Central memory CD4-positive, alpha-beta T cell (primary cell): ENCODE results near the gene ASB14.
"Not testable (repeated sequence)": the region's sequence is repeated elsewhere in the genome, so short reads cannot be mapped to it uniquely, and the experiment has no call there.

ENCODE experiments used
- DNase-seq: peaks from one replicate; pipeline ENCODE4 v3.0.0; 2022
- total RNA-seq, 3 experiments: gene quantifications; one replicate each; lab custom pipeline; 2026; lab: John Stamatoyannopoulos, UW

ASB14 gene
- 0 to 0.22 (median 0.04) reads per million in 3 experiments for total RNA-seq

DNA sequence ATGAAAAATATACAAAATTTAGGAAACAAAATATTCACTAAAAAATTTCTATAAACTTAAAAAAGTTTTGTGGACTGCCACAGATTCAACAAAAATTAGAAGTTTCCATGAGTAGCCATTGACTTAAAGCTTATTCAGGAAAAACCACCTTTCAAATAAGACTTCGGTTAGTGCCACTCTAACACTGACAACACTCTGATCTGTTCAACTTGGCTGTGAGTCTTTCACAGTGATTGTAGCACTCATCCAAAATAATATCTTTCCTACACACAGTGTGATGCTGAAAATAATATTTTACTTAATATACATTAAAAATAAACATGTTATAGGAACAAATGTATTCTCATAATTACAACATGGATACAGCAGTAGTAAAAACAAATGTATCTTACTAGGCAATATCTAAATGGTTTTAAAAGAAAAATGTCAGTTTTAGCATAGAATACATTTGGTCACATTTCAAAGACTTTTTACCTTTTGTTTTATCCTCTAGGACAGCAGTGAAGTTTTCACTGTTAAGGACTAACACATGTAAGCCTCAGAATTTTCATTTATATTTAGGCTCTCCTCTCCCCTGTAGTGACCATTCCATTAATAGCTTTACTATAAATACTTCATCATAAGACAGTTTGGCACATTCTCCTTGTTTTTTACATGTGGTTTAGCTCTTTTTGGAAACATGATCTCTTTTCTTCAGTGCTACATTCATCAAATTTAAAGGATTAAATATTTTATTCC is at the start of gene ASB14:
Gene ASB14 (minus strand): TSS at position 527 of the 738 bp plus-strand sequence. CDS start 652 bp downstream, outside the sequence.
- DNase-seq, result no peak

DNA sequence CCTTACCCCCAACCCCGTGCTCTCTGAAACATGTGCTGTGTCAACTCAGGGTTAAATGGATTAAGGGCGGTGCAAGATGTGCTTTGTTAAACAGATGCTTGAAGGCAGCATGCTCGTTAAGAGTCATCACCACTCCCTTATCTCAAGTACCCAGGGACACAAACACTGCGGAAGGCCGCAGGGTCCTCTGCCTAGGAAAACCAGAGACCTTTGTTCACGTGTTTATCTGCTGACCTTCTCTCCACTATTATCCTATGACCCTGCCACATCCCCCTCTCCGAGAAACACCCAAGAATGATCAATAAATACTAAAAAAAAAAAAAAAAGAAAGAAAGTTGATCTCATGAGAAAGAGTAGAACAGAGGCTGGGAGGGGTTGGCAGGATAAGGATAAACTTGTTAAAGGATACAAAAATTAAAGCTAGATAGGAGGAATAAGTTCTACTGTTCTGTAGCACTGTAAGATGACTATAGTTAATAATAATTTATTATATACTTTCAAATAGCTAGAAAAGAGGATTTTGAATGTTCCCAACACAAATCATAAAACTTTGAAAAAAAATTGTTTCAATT is 46.7 kb upstream of the ASB14 start:
- DNase-seq, result not testable (repeated sequence)

DNA sequence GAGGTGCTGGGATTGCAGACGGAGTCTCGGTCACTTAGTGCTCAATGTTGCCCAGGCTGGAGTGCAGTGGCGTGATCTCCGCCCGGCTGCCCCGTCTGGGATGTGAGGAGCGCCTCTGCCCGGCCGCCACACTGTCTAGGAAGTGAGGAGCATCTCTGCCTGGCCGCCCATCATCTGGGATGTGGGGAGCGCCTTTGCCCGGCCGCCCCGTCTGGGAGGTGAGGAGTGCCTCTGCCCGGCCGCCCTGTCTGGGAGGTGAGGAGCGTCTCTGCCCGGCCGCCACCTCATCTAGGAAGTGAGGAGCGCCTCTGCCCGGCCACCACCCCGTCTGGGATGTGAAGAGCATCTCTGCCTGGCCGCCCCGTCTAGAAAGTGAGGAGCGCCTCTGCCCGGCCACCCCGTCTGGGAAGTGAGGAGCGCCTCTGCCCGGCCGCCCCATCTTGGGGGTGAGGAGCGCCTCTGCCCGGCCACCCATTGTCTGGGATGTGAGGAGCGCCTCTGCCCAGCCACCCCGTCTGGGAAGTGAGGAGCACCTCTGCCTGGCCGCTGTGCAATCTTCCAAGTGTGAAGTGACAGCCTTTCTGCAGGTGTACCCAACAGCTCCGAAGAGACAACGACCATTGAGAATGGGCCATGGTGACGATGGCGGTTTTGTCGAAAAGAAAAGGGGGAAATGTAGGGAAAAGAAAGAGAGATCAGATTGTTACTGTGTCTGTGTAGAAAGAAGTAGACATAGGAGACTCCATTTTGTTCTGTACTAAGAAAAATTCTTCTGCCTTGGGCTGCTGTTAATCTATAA is 46.0 kb upstream of the ASB14 start:
- not testable (repeated sequence) for DNase-seq

DNA sequence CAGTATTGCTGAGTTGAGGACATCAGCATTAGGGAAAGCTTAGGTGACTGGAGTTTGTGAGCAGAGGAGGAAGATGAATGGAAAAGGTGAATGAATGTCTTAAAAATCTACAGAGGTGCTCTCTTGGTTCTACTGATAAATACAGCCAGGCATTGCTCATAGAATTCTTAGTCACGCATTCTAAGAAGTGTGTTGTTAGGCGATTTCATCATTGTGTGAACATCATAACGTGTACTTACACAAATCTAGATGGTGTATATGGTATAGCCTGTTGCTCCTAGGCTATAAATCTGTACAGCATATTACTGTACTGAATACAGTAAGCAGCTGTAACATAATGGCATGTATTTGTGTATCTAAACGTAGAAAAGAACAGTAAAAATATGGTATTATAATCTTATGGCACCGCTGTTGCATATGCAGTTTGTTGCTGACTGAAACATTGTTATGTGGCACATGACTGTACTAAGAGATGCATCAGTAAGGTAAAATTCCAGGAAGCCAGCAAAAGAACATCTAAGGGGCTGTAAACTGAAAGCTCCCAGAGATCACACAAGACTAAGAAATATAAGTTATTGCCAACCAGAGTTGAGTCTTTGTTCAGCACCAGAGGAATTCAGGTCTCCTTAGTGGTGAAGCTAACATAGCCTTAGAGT is 42.9 kb upstream of the ASB14 start:
- DNase-seq, result no peak

DNA sequence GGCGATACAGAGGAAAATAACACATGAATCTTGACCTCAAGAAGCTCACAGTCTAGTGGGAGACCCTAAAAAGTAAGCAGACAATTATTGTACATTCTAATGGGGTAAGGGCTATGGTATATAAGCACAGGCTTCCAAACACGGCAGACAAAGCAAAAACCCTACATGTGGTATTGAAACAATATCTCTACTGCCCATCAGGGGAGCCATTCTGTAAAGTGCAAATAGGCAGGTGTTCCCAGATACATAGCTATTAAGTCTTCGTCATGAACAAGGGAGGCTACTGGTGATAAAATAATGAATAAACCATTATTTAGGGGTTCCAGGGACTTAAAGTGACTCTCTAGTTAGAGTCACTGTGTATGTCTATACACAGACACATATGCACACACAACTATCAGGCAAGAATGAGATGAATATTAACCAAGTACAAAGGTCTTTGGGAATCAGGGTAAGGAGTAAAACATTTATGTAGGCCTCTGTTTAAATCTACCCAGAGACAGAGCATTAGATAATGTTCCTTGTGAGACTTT is 38.7 kb upstream of the ASB14 start:
- DNase-seq, result no peak

DNA sequence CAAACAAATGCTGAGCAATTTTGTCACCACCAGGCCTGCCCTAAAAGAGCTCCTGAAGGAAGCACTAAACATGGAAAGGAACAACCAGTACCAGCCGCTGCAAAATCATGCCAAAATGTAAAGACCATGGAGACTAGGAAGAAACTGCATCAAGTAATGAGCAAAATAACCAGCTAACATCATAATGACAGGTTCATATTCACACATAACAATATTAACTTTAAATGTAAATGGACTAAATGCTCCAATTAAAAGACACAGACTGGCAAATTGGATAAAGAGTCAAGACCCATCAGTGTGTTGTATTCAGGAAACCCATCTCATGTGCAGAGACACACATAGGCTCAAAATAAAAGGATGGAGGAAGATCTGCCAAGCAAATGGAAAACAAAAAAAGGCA is 34.0 kb upstream of the ASB14 start:
- DNase-seq, result not testable (repeated sequence)

DNA sequence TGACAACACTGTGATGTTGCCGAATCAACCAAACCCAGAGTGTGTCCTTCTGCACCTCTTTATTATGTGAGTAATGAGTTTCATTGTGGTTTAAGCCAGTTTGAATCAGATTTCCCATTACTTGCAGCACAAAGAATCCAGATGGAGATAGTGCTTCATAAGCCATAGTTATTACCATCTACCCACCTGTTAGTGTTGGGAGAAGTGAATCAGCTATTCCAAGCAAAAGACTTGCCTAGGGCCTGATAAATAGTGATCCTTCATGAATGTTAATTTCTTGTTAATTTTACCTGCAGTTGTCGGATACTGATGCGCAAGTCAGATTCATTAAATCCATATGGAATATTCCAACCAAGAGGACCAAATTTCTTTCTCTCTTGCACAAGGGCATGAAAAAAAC is 21.7 kb upstream of the ASB14 start:
- no peak for DNase-seq

DNA sequence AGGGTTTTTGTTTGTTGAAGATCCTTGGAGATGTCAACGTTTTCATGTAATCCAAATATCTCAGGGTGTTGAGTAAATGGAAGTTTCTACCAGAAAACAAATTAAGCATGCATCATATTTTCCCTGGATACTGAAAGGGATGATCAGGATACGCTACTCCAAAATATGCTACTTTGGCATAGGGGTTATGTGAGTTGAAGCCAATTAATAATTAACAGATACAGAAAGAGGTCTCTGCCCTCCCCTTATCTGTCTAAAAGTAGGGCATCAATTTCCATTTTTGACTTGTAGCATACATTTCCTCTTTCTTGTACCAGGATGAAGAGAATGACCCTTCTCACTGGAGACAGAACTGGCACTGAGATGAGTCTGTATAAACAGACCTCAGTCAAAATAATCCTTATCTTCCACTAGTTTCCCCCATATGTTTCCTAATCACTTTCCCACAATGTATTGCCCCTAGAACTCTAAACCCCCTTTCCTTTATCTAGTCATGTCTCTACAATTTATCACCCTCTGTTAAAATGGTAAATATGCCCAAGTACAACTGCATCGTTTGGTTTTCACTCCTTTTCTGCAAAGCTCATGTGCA is 17.4 kb upstream of the ASB14 start:
- no peak for DNase-seq

DNA sequence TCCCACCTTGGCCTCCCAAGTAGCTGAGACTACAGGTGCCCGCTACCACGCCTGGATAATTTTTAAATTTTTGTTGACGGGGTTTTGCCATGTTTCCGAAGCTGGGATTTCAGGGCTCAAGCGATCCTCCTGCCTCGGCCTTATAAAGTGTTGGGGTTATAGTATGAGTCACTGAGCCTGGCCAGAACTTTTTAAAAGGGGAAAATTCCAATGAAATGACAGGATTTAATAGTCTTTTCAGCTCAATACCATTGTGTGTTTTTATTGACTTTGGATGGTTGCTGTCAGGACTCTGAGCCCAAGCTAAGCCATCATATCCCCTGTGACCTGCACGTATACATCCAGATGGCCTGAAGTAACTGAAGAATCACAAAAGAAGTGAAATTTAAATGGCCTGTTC is 11.0 kb upstream of the ASB14 start:
- DNase-seq, result not testable (repeated sequence)

DNA sequence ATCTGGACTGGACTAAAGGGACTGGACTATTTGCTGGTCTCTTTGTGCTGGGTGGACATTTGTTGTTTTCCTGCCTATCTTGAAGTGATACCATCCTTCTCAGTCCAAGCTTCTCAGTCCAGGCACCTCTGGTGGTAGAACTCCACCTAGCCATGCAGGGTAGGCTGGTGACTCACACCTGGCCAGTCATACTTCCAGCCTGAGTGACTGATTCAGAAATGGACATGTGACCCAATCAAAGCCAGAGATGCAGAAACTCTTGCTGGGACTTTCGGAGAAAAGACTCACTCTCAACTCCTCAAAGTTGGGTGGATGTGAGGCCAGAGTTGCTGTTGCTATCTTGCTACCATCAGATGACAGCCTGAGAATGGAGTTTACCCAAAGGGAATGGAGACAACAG is 5.6 kb upstream of the ASB14 start:
- no peak for DNase-seq

DNA sequence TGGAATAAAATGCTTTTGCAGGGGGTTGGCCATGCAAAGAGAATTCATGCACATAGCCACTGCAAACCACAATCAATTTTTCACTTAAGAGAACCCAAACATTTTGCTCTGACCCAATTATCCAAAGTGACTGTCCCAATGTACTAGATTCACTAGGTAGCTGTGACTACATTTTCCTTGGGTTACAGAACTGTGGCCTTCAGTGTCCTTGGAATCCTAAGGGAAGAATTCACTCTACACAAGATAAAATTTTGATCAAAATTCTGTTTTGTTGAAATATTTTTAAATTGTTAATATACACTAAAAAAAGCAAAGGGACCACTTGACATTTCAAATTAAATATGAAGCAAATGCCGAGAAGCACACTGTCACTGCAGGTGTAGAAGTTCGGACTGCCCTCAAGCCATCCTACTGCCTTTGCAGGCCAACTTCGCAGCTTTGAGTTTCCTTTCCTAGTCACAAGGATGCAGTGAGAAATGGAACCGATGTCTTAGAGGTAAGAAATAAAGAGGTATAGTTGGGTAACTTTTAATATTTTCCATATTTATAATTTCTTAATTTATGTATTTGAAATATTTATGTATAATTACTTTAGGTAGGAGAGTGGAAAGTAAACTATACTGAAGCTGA is 527 bp upstream of the ASB14 start:
- DNase-seq, result no peak

DNA sequence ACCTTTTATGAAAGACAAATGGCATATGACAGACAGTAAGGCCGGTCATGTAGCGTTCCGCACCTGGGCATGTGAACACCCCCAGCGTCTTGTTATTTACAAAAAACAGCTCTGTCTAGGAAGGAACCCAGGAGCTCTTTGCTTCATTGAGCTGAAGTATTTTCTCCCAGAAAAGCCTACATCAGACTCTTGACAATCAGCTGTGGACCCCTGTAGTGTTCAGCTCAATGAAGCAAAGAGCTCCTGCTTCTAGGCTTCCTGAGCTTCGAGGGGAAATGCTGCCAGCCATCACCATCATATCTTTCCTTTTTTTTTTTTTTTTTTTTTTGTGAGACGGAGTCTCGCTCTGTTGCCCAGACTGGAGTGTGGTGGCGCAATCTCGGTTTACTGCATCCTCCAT is 4.1 kb downstream of the ASB14 start:
- DNase-seq, result no peak

DNA sequence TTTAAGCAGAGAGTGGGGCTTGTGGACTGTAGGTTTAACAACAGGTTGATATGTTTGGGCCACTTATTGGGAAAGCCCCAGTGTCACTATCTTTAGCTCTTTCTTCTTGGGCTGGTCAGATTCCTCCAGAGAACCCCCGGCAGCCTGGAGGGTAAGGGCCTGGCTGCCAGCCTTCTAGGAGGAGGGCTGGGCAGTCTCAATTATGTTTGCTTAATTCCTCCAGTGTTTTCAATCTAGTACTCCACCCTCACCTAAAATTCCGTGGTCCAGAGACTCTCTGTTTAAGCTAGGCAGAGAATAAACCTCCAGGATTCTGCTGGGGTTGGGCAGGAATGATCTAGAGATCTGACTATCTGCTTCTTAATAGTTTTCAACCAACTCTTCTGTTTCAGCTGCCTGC is 5.3 kb downstream of the ASB14 start:
- DNase-seq, result no peak

DNA sequence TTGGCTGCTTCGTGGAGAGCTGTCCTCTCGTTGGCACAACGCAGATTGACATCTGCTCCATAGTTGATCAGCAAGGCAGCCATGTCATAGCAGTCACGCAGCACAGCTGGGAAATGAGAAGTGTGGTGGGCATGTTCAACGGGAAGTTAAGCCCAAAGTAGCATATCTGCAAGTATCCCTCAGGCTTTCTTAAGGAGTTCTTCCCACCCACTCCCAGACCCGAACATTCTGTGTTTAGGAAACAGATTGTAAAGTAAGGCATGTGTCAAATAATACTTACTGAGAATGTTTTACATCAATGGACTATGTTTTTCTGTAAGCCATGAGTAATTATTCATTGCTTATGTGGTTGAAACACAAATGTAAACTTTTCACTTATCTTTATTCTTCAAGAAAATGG is 9.2 kb downstream of the ASB14 start:
- DNase-seq, result no peak

DNA sequence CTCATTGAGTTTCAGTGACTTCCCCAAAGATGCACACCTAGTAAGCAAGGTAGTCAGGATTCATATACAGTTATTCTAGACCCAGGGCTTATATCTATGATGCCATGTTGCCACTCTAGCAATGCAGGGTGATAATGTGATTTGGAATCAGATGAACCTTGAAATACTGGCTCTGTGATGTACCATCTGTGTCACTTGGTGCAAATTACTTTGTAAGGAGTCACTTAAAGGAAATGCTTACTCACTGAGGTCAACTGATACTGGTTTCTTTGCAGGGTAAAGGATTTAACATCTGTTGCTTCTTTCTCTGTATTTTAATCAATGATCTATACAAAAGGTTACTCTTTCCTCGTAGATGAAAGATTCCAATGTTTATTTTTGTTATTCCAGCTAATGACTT is 10.8 kb downstream of the ASB14 start:
- no peak for DNase-seq

DNA sequence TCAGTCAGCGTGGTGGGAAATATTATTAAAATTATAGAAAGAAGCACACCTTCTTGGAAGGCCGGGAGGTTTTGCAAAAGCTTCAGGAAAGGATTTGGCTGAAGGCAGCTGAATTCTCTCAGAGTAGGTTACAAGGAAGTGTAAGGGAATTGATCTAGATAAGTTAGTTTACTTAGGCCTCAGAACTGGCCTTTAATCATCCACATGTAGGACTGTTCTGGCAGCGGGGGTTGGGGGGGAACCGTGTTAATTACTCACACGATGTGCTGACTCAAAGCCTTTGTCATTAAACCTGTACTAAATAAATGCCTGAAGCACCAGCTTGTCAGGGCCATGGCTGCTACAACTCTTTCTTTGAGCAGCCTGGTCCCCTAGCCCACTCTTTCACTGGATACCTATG is 12.8 kb downstream of the ASB14 start:
- no peak for DNase-seq

DNA sequence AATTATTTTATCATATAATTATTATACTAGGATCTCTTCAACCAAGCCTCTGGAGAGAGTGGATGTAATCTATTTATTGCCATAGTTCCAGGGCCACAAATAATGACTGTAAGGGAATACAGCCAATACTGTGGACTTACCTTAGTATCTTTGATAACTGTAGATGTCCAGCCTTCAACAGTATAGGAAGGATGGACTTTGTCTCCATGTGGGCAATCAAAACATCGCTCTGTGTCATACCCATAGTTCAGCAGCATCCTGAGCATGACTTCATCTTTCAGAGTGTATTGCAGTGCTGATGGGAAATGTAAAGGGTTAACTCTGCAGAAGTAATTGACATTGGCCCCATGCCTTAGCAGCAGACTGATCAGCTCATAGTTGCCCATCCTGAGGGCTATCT is 14.2 kb downstream of the ASB14 start:
- DNase-seq, result no peak

DNA sequence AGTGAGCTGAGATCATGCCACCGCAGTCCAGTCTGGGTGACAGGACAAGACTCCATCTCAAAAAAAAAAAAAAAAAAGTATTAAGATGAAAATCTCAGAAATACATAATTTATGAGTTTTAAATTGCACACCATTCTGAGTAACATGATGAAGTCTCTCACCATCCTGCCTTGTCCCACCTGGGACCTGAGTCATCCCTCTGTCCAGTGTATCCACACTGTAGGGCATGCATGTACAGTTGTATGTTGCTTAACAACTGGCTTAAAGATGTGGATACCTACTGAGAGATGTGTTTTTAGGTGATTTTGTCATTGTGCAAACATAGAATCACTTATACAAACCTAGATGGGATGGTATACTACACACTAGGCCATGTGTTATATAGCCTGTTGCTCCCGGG is 17.1 kb downstream of the ASB14 start:
- DNase-seq, result no peak

DNA sequence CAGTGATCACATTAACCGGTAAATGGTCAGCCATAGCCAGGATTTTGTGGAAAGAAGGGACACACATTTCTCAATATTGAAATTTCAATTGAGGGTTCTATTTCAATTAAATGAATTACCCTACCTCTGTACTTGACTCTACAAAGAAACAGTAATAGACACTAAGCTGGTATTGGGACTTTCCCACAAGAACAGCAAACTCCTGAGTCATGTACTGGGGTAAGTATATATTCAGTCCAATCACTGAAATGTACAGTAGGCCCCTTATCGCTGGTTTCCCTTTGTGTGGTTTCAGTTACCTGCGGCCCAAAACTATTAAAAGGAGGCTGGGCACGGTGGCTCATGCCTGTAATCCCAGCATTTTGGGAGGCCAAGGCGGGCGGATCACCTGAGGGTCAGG is 17.6 kb downstream of the ASB14 start:
- DNase-seq, result no peak

DNA sequence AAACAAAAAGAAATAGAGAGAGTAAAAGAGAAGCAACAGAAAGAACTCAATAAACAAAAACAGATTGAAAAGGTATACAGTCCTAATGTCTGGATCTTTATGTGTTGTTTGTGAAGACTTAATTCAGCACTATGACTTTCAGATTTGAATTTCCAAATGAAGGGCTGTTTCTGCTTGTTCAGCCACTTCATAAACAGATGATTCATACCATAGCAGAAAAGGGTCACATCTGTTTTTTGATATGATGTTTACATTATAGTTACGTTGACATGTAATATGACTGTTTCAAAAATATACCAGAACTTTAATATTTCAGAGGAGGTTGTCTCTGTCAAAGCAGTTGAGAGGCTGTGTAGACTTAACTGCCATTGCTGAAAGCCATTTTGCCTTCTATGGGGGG is 24.1 kb downstream of the ASB14 start:
- no peak for DNase-seq

DNA sequence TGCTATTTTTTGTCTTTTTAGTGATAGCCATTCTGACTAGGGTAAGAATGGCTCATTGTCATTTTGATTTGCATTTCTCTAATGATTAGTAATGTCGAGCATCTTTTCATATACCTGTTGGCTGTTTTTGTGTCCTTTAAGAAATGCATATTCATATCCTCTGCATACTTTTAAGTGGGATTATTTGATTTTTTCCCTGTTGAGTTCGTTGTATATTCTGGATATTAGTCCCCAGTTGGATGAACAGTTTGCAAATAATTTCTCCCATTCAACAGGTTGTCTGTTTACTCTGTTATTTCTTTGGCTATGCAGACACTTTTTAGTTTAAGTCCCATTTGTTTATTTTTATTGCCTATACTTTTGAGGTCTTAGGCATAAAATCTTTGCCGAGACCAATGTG is 30.6 kb downstream of the ASB14 start:
- no peak for DNase-seq

DNA sequence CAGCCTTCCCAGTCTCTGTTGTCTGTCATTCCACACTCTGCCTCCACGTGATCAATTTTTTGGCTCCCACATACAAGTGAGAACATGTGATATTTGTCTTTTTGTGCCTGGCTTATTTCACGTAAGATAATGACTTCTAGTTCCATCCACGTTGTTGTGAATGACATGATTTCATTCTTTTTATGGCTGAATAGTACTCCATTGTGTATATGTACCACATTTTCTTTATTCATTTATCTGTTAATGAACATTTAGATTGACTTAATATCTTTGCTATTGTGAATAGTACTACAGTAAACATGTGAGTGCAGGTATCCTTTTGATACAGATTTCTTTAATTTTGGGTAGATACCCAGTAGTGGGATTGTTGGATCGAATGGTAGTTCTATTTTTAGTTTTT is 31.4 kb downstream of the ASB14 start:
- DNase-seq, result no peak
